Pancreas (tissue), 10 donors: Measurements from ENCODE around the gene KIF21B. TPM values are rescaled to one million over a fixed set of nuclear protein-coding genes. Genes with fewer than 3 reads are reported as not detected.

Experiments
- ATAC-seq, 4 donors: fragments of 200-7000 bp; cut with Tn5 transposase; one replicate each; pipeline versions ENCODE4 v1.8.0 to v1.9.1; 2020; ENCODE audit warnings: mild to moderate bottlenecking in 4 of 4, moderate library complexity in 4 of 4
- DNase-seq, 6 donors: peaks; one replicate each; pipeline ENCODE4 v3.0.0-alpha.2; 2020
- FAIRE-seq: peaks from 2 replicates; lab custom pipeline; 2012; peaks lifted over from hg19 to GRCh38; lab: Jason Lieb, UNC
- H3K27ac ChIP-seq, 4 donors: fragments of 200-600 bp; sonication (generic); 1 replicate in 3 of 4; 2 replicates in 1 of 4; pipeline versions ENCODE4 v1.5.0 to v1.8.0; 2020
- H3K27me3 ChIP-seq, 4 donors: fragments of 200-600 bp; one replicate each; pipeline ENCODE4 v1.8.0; 2021
- H3K36me3 ChIP-seq, 3 donors: fragments of 200-600 bp; sonication (generic) in 1 of 3; one replicate each; pipeline versions ENCODE4 v1.5.0 to v1.8.0; 2020 to 2021
- H3K4me1 ChIP-seq, 3 donors: fragments of 200-600 bp; one replicate each; pipeline ENCODE4 v1.8.0; 2021
- H3K4me3 ChIP-seq, 4 donors: fragments of 200-600 bp; sonication (generic) in 2 of 4; one replicate each; pipeline versions ENCODE4 v1.5.0 to v1.8.0; 2020 to 2021
- H3K9me3 ChIP-seq, 4 donors: fragments of 200-600 bp; one replicate each; pipeline ENCODE4 v1.8.0; 2021
- CTCF ChIP-seq, 4 donors: fragments of 200-600 bp; sonication (generic) in 3 of 4; IDR thresholded peaks; one replicate each; pipeline versions ENCODE4 v1.5.0 to v1.8.0; 2021; ENCODE audit warnings: antibody characterized with exemption in 4 of 4
- WGBS, 2 donors: extraction: QIAGEN DNeasy Blood & Tissue Kit; methylation state at CpG; one replicate each; pipeline ENCODE4 v1.1.7; 2013; 5-methylcytosine and 5-hydroxymethylcytosine counted together
- intact Hi-C, 3 donors: fragments of 100-400 bp; cut with DNase I; formaldehyde crosslinking; loops; one replicate each; pipeline versions ENCODE4 v1.11.1 to v1.14.2; 2022
- polyA plus RNA-seq, 2 donors: library from polyadenylated mRNA; stranded (reverse); fragments of 200-250 nt; gene quantifications; one replicate each; pipeline ENCODE4 v1.2.3, GENCODE V29; 2013
- total RNA-seq, 6 donors: library from RNA; stranded (reverse); fragmentation: NEBNext Ultra II Directional in 4 of 6; extraction: Animal tissue kit (Norgen Biotek cat#: 25700) in 4 of 6; gene quantifications; one replicate each; pipeline versions ENCODE4 v1.2.1 to v1.2.4, GENCODE V29; 2021 to 2023
- donor health status: healthy with polysubstance abuse.
- donor health status: DM: no; HTN: no; CAD: no; lungs with moderate emphysema.
- donor health status: DM: no; HTN: no; CAD: no.
- donor health status: control.
- donor health status: control.
- donor health status: Bipolar disorder and iron deficiency.
- donor health status: DM: yes; HTN: yes; CAD: no.
- donor health status: DM: no; HTN: no; CAD: no.
- donor health status: DM: no; HTN: no; CAD: no.
- donor health status: DM: yes; HTN: yes; CAD: no.

KIF21B gene
- total and polyA plus RNA-seq, 8 donors, result 0.51 to 2.5 (median 0.93) TPM

DNA sequence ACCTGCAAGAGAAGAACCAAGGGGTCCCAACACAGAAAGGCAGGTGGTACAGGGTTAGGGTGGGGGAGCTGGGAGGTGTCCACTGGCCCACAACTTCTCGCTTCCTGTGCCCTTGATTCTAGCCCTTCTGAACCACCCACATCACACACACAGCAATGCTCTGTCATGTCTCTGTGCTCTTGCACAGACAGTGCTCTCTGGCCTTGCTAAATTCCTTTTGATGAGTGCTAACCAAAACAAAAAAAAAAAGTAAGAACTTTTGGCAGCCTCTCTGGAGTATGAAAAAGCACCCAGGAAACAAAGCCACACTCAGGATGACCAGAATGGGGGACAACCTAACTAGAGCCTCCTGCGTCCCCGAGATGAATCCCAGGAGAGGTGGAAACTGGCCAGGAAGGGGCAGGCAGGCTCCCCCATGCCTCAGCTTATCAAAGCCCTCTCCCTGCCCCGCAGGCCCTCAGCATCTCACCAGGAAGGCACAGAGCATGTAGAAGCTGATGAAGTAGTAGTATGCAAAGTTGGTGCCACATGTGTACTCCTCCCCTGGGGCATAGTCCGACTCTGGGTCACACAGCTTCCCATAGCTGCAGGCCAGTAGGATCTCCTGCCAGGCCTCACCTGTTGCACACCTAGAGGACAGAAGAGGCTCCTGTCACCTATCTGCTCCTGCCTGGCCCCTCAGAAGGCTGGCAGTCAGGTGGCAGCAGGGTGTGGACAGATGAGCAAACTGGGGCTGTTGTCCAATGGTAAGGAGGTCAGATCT lies 27.2 kb upstream of the KIF21B start:
- Histone ChIP-seq H3K27ac (no peak overlapping the region), H3K4me3 (no peak overlapping the region), H3K36me3 (no peaks in the 10 kb centered on the region), H3K27me3 (no peaks in the 10 kb centered on the region), H3K4me1 (peaks cover 0 to 3% (median 0%) of the 10 kb centered on the region in 3 donors), H3K9me3 (no peaks in the 10 kb centered on the region)
- DNase-seq, result no peak
- TF ChIP-seq CTCF (IDR thresholded peaks at IDR 0.05), result no peak
- no peak for FAIRE-seq
- intact Hi-C loops, result no loop called here
- ATAC-seq, result no peak
- WGBS, 2 donors, result 78 to 89% methylated on average over 5 of the region's 5 CpGs

DNA sequence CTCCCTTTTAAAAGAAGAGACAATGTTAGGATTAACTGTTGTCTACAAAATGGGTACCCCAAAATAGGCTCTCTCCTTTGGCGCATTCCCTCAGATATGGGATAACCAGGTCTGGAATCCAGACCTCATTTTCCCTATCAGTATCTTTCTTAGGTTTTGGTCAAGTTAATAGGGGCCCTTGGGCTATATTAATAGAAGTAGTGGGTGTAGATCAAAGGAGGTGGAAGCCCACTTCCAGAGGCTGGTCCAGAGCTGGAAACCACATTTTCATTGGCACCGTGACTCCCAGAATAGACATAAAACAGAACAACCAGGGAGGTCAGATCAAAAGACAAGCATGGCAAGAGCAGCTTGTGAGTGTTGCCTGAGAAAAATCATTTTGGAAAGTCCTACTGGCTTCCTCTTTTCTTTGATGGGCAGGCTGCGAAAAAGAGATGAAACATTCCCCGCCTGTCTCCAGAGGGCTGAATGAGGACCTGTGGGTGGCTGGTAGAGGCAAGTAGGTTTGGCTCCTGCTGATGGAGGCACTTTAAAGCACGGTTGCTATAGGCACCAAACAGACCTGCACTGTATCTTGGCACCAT lies 25.8 kb upstream of the KIF21B start:
- FAIRE-seq, result no peak
- Histone ChIP-seq H3K4me1 (no peaks in the 10 kb centered on the region), H3K27ac (no peak overlapping the region), H3K4me3 (no peak overlapping the region), H3K9me3 (no peaks in the 10 kb centered on the region), H3K27me3 (no peaks in the 10 kb centered on the region), H3K36me3 (no peaks in the 10 kb centered on the region)
- no peak for ATAC-seq
- no peak for DNase-seq
- intact Hi-C loops, result loop anchor here in 1 of 3 donors (10.0 kb wide), 1 partner anchor 155 kb away; the partner anchor contains the start of gene INAVA
- WGBS, 2 donors, result 85 to 91% methylated on average over 5 of the region's 5 CpGs
- TF ChIP-seq CTCF (IDR thresholded peaks at IDR 0.05), result no peak

- Histone ChIP-seq H3K9me3 (no peaks in the 10 kb centered on the region), H3K27me3 (no peaks in the 10 kb centered on the region), H3K4me3 (no peak overlapping the region), H3K4me1 (no peaks in the 10 kb centered on the region), H3K27ac (no peak overlapping the region), H3K36me3 (no peaks in the 10 kb centered on the region)
- FAIRE-seq (no peak), ATAC-seq (no peak), DNase-seq (no peak)
- TF ChIP-seq CTCF (IDR thresholded peaks at IDR 0.05), result no peak
- 70 to 71% methylated on average over 13 of the region's 13 CpGs for WGBS, 2 donors
- intact Hi-C loops, result loop anchor here in 1 of 3 donors (10.0 kb wide), 1 partner anchor 154 kb away; the partner anchor contains the start of gene INAVA
These were observed 25.0 kb upstream of the KIF21B start for GRCh38 chr1:201048521-201048920.

DNA sequence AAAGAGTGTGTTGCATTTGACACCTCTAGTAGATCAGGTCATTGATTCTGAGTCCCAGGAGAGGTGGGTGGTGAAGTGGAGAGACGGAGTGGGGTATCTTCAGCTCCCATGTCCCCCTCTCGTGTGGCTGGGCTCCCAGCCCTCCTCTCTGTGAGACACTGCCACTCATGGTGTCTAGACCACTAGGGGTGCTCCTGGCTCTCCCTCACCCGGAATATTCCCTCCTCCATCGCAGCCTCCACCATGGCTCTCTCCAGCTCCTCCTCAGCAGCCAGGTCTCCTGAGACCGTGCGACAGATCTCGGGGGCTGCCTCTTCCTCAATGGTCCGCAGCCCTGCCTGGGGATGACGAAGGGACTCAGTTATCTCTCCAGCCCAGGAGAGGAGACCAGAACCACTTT lies 20.6 kb upstream of the KIF21B start:
- FAIRE-seq (no peak), ATAC-seq (no peak), DNase-seq (no peak)
- intact Hi-C loops, result loop anchor here in 2 of 3 donors (5.0 to 10.0 kb wide), 2 partner anchors 72 to 149 kb away; partner anchors contain the start of gene INAVA (in 1 of the 2)
- no peaks in the 10 kb centered on the region for H3K36me3 ChIP-seq
- no peaks in the 10 kb centered on the region for H3K9me3 ChIP-seq
- H3K27ac ChIP-seq, result no peak overlapping the region
- no peak for TF ChIP-seq CTCF (IDR thresholded peaks at IDR 0.05)
- no peak overlapping the region for H3K4me3 ChIP-seq
- no peaks in the 10 kb centered on the region for H3K4me1 ChIP-seq
- 81 to 91% methylated on average over 9 of the region's 9 CpGs for WGBS, 2 donors
- H3K27me3 ChIP-seq, result no peaks in the 10 kb centered on the region
